Fibroblast of the aortic adventitia (primary cell): ENCODE results near the gene CTAGE9. TPM values are rescaled to one million over a fixed set of nuclear protein-coding genes. Genes with fewer than 3 reads are reported as not detected.

ENCODE experiments used
- DNase-seq: peaks from one replicate; pipeline ENCODE4 v3.0.0-alpha.2; 2010; ENCODE audit warnings: low read depth
- H3K4me3 ChIP-seq: 2 replicates; pipeline ENCODE4 v1.5.1; 2011; ENCODE audit warnings: low read depth, mild to moderate bottlenecking, control low read depth, low read length, moderate library complexity
- CTCF ChIP-seq: IDR thresholded peaks from 2 replicates; pipeline ENCODE4 v1.5.1; 2011; ENCODE audit warnings: mild to moderate bottlenecking, low read length, control low read depth, inconsistent platforms; ENCODE audit not compliant: insufficient read depth
- total RNA-seq: library from RNA; depleted of rRNA; stranded (reverse); fragments of >200 nt; gene quantifications from 2 replicates; pipeline ENCODE4 v1.2.3, GENCODE V29; 2012; ENCODE audit warnings: low replicate concordance

CTAGE9 gene
- total RNA-seq, 1 donor: not detected

- no peak for DNase-seq
- no peak overlapping the region for H3K4me3 ChIP-seq
- no peak for TF ChIP-seq CTCF
Observed at GRCh38 chr6:131692031-131692430, 18.8 kb downstream of the CTAGE9 start.

- TF ChIP-seq CTCF: no peak
- no peak for DNase-seq
Observed at GRCh38 chr6:131688286-131688685, 22.5 kb downstream of the CTAGE9 start.

GRCh38 chr6:131687022-131687421, 23.8 kb downstream of the CTAGE9 start:
- no peak overlapping the region for H3K4me3 ChIP-seq
- TF ChIP-seq CTCF: no peak
- DNase-seq: no peak

More at GRCh38 chr6:131688286-131688685, 22.5 kb downstream of the CTAGE9 start:
- no peak overlapping the region for H3K4me3 ChIP-seq

GRCh38 chr6:131685266-131685780, 25.5 kb downstream of the CTAGE9 start:
- H3K4me3 ChIP-seq: no peak overlapping the region
- TF ChIP-seq CTCF: no peak
- DNase-seq: no peak

GRCh38 chr6:131683479-131683878, 27.3 kb downstream of the CTAGE9 start:
- no peak for TF ChIP-seq CTCF
- no peak for DNase-seq

GRCh38 chr6:131682442-131682841, 28.4 kb downstream of the CTAGE9 start:
- no peak for DNase-seq
- TF ChIP-seq CTCF: no peak
- H3K4me3 ChIP-seq: no peak overlapping the region

More at GRCh38 chr6:131683479-131683878, 27.3 kb downstream of the CTAGE9 start:
- H3K4me3 ChIP-seq: no peak overlapping the region

GRCh38 chr6:131681585-131681984, 29.2 kb downstream of the CTAGE9 start:
- H3K4me3 ChIP-seq: no peak overlapping the region
- DNase-seq: no peak
- TF ChIP-seq CTCF: no peak
